ENCODE results near the gene TEX30. TPM values are rescaled to one million over a fixed set of nuclear protein-coding genes. Genes with fewer than 3 reads are reported as not detected.
A peak's percentile ranks its signal among the peaks of the same experiment; 100 is the strongest.

The TEX30 gene
- total RNA-seq, 1 donor from 2014 or later, result 8.1 TPM

GRCh38 chr13:102742101-102742500 lies 31.5 kb downstream of the TEX30 start:
- peaks cover 95% of the 10 kb centered on the region for H3K9me3 ChIP-seq (replicated peaks)
- no peaks in the 10 kb centered on the region for H3K27me3 ChIP-seq (ENCODE audit: low read depth)
- H3K4me3 ChIP-seq, result no peak overlapping the region
- TF ChIP-seq CTCF (IDR thresholded peaks at IDR 0.05; ENCODE audit: borderline replicate concordance), result no peak
- DNase-seq, result no peak
- no peak overlapping the region for H3K27ac ChIP-seq (replicated peaks)
- H3K36me3 ChIP-seq, result no peaks in the 10 kb centered on the region
- intact Hi-C loops (cut with micrococcal nuclease), result no loop called here
- no peaks in the 10 kb centered on the region for H3K4me1 ChIP-seq

- no peak for DNase-seq
- H3K36me3 ChIP-seq, result no peaks in the 10 kb centered on the region
- H3K9me3 ChIP-seq (replicated peaks), result peaks cover 6% of the 10 kb centered on the region
- no peak overlapping the region for H3K27ac ChIP-seq (replicated peaks)
- H3K4me1 ChIP-seq, result peaks cover 14% of the 10 kb centered on the region
- H3K4me3 ChIP-seq, result no peak overlapping the region
- TF ChIP-seq CTCF (IDR thresholded peaks at IDR 0.05; ENCODE audit: borderline replicate concordance), result no peak
- intact Hi-C loops (cut with micrococcal nuclease), result no loop called here
- no peaks in the 10 kb centered on the region for H3K27me3 ChIP-seq (ENCODE audit: low read depth)
These were observed 43.9 kb downstream of the TEX30 start for GRCh38 chr13:102729560-102730270.

GRCh38 chr13:102726430-102726829 lies 47.2 kb downstream of the TEX30 start:
- intact Hi-C loops (cut with micrococcal nuclease), result no loop called here
- TF ChIP-seq CTCF (IDR thresholded peaks at IDR 0.05; ENCODE audit: borderline replicate concordance), result no peak
- H3K4me1 ChIP-seq, result peaks cover 14% of the 10 kb centered on the region
- peaks cover 6% of the 10 kb centered on the region for H3K9me3 ChIP-seq (replicated peaks)
- no peaks in the 10 kb centered on the region for H3K36me3 ChIP-seq
- no peak overlapping the region for H3K4me3 ChIP-seq
- no peak overlapping the region for H3K27ac ChIP-seq (replicated peaks)
- no peak for DNase-seq
- H3K27me3 ChIP-seq (ENCODE audit: low read depth), result no peaks in the 10 kb centered on the region

- intact Hi-C loops (cut with micrococcal nuclease), result no loop called here
These were observed 48.7 kb downstream of the TEX30 start for GRCh38 chr13:102724923-102725322.

GRCh38 chr13:102721800-102722231 lies 51.8 kb downstream of the TEX30 start:
- no peak for DNase-seq
- Histone ChIP-seq H3K4me1 (no peaks in the 10 kb centered on the region), H3K9me3 (replicated peaks) (no peaks in the 10 kb centered on the region), H3K4me3 (no peak overlapping the region), H3K27ac (replicated peaks) (no peak overlapping the region), H3K27me3 (ENCODE audit: low read depth) (no peaks in the 10 kb centered on the region), H3K36me3 (no peaks in the 10 kb centered on the region)
- TF ChIP-seq CTCF (IDR thresholded peaks at IDR 0.05; ENCODE audit: borderline replicate concordance), result no peak
- intact Hi-C loops (cut with micrococcal nuclease), result no loop called here

More at GRCh38 chr13:102724923-102725322, 48.7 kb downstream of the TEX30 start:
- H3K27ac ChIP-seq (replicated peaks), result no peak overlapping the region
- H3K27me3 ChIP-seq (ENCODE audit: low read depth), result no peaks in the 10 kb centered on the region
- H3K36me3 ChIP-seq, result no peaks in the 10 kb centered on the region
- no peak for DNase-seq
- H3K9me3 ChIP-seq (replicated peaks), result no peaks in the 10 kb centered on the region
- peaks cover 7% of the 10 kb centered on the region for H3K4me1 ChIP-seq
- peak; percentile 38 for TF ChIP-seq CTCF (IDR thresholded peaks at IDR 0.05; ENCODE audit: borderline replicate concordance)
- H3K4me3 ChIP-seq, result no peak overlapping the region
